IMR-90 (cell line): ENCODE data around the gene ZNF282.

Source experiments
- BHLHE40 ChIP-seq: fragments of 150-350 bp; IDR thresholded peaks from 2 replicates; pipeline ENCODE4 v1.6.1; 2016; ENCODE audit warnings: mild to moderate bottlenecking, low read depth, low read length
- CTCF ChIP-seq: conservative IDR thresholded peaks from 2 replicates; pipeline ENCODE4 v1.5.1; 2012; ENCODE audit warnings: mild to moderate bottlenecking, low read depth, low read length, improper control_type of control experiment
- RFX5 ChIP-seq: IDR thresholded peaks from 2 replicates; pipeline ENCODE4 v1.8.0; 2012; ENCODE audit warnings: low read depth, mild to moderate bottlenecking, low read length, moderate library complexity
- SMC3 ChIP-seq: fragments of 150-350 bp; IDR thresholded peaks from 2 replicates; pipeline ENCODE4 v1.6.1; 2016; ENCODE audit warnings: low read depth, mild to moderate bottlenecking, antibody characterized with exemption, low read length, moderate library complexity

DNA sequence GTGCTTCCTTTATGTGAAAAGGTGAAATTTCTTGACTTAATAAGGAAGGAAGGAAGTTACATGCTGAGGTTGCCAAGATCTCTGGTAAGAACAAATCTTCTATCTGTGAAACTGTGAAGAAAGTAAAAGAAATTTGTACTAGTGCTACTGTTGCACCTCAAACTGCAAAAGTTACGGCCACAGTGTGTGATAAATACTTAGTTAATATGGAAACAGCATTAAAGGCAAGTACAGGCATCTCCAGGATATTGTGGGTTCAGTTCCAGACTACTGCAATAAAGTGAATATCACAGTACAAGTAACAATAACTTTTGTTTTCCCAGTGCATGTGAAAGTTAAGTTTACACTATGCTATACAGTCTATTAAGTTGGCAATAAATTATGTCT is 22.8 kb upstream of the ZNF282 start:
- no peak for TF ChIP-seq CTCF
- no peak for TF ChIP-seq SMC3
- no peak for TF ChIP-seq RFX5
- TF ChIP-seq BHLHE40: no peak
